Ovary (tissue), 3 donors: ENCODE results near the gene CTSL.

Experiments used
- CTCF ChIP-seq, 3 donors: fragments of 450-650 bp in 2 of 3; fragments of 200-600 bp in 1 of 3; IDR thresholded peaks; one replicate each; pipeline versions ENCODE4 v1.5.1 to v1.8.0; 2016 to 2022; ENCODE audit warnings: antibody characterized with exemption in 3 of 3, mild to moderate bottlenecking in 1 of 3
- EP300 ChIP-seq: sonication (generic); formaldehyde crosslinking; IDR thresholded peaks from one replicate; pipeline ENCODE4 v1.6.1; 2017; ENCODE audit warnings: antibody characterized with exemption
- POLR2A ChIP-seq: fragments of 450-650 bp; IDR thresholded peaks from one replicate; pipeline ENCODE4 v1.6.1; 2017; ENCODE audit warnings: antibody characterized with exemption, mild to moderate bottlenecking, moderate library complexity
- donor health status: DM: no; HTN: no; CAD: no.

GRCh38 chr9:87750726-87751125, 24.8 kb downstream of the CTSL start:
- TF ChIP-seq CTCF (IDR thresholded peaks at IDR 0.05) (no peak), POLR2A (no peak), EP300 (no peak)
